GM18499 (cell line): Measurements from ENCODE around the gene HCFC2.
A peak's percentile ranks its signal among the peaks of the same experiment; 100 is the strongest.
"Not testable (repeated sequence)": the region's sequence is repeated elsewhere in the genome, so short reads cannot be mapped to it uniquely, and the experiment has no call there.

Source experiments
- ATAC-seq: cut with Tn5 transposase; IDR thresholded peaks from one replicate; pipeline ENCODE4 v1.9.1; 2021; ENCODE audit warnings: moderate number of reproducible peaks; ENCODE audit not compliant: insufficient read depth, unreplicated experiment

HCFC2 gene

DNA sequence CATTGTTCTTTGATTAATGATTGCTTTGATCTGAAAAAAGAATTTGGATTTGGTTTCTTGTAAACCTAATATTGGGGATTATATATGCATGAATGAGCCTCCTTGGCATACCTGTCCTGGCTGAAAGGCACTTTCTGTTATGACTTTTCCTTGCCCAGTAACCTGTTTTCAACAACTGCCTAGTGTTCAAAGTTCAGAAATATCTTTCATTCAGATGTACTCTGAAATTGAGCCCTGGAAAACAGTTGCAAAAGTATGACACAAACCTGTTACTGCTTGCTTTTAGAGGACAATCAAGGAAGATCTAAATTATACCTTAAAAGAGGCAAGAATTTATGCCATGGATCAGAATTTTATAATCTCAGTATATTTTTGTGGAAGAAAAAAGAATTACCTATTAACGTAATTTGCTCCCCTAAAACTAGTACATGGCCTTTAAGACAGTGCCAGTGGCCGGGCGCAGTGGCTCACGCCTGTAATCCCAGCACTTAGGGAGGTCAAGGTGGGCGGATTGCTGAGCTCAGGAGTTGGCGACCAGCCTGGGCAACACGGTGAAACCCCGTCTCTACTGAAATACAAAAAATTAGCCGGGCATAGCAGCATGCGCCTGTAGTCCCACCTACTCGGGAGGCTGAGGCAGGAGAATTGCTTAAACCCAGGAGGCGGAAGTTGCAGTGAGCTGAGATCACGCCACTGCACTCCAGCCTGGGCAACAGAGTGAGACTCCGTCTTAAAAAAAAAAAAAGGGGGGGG lies 50.7 kb downstream of the HCFC2 start:
- not testable (repeated sequence) for ATAC-seq

DNA sequence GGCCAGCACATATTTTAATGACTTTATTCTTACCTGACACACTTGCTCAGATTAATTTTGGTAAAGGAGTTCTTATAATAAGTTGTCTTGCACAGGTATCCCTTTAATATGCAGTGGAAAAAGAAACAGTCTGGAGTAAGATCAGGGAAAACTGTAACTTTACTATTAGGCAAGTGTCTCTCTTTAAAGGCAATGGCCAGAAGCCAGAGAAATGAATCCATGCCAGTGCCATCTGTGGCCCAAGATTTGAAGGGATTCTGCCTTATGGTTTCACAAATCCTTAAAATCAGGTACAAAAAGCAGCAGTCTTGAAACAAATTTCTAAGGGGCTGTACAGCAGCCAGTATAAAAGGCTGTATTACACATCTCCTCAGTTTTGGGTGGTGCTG lies 51.2 kb downstream of the HCFC2 start:
- ATAC-seq = no peak

DNA sequence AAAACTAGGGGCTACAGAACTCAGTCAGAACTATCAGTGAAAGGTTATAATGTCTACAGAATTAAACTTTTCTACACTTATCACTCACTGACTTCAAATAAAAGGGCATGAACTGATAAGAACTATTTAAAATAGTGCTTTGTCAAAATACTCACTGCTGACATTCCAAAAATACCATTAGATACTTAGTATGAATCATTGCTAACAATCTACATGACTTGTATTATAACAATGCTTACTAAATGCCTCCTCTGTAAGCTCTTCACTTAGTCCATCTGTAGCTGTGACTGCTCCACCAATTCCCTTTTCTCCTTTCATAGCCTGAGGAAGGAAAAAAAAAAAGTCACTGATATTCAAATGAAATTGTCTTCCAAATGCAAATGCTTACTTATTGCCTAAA lies 56.7 kb downstream of the HCFC2 start:
- no peak for ATAC-seq

DNA sequence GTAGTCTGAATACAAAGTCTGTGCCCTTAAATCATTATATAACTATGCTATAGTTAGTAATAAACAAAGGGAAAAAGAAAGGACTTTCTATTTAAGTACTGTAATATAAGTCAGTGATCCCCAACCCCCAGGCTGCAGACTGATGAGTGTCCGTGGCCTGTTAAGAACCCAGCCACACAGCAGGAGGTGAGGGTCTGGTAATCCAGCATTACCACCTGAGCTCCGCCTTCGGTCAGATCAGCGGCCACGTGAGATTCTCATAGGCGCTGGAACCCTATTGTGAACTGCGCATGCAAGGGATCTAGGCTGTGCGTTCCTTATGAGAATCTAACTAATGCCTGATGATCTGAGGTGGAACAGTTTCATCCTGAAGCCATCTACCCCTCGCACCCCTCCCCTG lies 58.0 kb downstream of the HCFC2 start:
- ATAC-seq = no peak

DNA sequence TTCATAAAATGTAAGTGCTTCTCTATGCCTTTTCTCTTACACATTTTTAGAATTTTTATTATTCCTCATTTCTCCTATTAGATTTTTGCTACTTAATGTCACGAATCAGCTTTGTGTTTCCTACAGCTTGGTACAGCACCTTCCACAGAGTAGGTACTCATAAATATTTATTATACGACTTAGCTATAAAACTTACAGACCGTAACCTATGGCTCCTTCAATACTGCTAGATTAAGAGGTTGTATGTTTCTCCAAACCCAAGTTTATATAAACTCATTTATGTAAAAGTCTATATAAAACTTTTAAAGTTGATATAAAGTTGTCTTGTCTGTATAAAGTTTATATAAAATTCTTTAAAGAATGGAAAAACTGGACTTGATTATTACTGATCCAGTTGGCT lies 62.2 kb downstream of the HCFC2 start:
- ATAC-seq = no peak

DNA sequence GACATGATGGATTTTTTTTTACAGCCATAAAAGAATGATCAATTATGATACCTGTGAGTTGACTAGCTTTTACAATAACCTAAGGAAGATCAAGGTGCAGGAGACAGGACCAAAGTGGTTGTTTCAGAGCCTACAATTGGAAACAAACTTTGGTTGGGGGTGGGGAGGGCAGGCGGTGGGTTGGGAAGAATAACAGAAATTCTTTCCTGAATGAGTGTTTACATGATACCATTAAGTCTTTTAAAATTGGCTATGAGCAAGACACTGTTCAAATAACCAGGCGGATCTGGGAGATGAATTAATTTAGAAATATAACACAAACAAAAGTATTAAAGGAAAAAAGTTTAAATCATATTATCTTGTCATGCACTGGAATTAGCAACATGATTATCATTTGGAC lies 66.4 kb downstream of the HCFC2 start:
- ATAC-seq = no peak

DNA sequence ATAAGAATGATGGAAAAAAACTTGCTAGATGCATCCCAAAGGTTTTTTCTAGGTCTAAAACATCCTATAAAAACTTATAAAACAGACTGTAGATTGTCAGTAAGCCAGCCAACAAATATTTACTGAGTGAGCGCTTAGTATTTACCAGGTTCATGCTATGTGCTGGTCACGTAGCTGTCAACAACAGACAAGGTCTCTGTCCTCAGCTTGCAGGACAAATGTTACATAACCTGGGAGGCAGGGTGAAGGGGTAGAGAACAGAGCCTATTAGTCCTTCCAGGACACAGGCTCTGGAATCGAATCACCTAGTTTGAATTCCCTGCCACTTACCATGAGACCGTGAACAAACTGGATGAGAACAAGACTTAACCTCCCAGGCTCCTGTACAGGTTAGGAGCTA lies 67.3 kb downstream of the HCFC2 start:
- no peak for ATAC-seq

DNA sequence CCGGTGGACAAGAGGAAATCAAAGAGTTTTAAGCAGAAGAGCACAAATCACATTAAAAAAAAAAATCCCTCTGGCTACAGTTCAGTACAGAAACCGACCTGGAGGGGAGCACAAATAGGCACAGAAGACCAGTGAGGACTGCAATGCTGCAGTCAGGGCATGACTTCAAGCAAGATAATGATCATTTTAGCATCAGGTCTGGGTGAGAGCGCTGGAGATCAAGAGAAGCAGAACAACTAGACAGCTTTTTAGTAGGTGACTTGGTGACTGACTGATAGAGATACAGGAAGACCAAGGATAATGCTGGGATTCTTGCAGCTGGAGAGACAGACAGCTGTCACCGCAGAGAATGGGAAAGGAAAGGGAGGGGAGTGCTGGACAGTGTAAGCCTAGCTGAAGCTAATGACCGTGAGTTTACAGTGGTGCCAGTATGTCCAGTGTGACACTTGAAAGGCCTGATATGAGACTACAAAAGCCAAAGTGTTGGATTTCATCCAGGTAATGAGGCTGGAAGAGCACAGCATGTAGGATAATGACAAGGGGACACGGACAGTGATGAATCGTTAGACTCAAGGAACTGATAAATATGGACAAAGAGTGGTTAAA lies 68.1 kb downstream of the HCFC2 start:
- no peak for ATAC-seq

DNA sequence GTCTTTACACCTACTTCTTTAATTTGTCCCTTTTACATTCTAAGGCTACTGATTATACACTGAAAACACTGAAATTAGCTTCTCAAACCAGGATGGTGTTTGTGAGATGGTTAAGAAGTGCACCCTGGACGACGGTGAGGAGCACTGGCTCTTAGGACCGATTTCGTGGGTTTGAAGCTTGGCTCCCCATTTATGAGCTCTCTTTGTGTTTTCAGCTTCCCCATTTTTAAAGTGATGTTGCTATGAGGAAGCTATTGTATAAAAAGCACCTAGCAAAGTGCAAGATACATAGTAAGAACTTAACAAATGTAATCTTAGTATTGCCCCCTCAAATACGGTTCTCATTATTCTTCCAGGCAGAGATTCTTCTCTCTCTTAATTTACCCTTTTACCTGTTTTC lies 69.0 kb downstream of the HCFC2 start:
- ATAC-seq = no peak

DNA sequence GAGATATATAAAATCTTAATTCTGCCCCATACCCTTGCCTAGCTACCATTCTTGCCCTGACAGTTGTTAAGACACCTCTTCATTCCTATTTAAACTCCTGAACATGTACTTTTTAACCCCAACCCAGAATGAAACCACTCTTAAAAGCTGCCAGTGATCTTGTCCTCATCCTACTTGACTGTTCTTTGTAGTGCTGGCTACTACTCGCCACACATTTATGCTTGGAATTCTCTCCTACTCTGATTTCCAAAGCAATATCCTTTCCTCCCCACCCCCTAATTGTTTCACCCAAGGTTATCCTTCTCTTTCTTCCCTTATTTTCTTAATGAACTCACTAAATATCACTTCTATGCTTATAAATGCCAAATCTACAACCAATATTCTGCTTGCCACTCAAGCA lies 69.5 kb downstream of the HCFC2 start:
- no peak for ATAC-seq

DNA sequence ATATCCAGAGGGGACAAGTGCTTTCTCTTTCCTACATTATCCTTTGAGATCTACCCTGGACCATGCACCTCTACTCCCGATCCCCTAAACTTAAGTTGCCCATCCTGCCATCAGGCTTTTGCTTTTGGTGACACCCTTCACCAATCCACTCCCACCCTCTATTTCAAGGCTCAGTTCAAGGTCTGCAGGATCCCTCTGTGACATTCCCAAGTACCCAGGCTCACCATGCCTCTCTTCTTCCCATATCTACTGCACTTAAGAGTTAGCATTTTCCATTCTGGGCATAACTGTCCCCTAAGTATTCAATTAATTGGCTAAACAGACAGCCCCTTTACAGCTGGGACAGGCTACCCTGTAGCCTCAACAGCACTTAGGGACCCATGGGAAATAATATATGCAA lies 70.6 kb downstream of the HCFC2 start:
- ATAC-seq = no peak

DNA sequence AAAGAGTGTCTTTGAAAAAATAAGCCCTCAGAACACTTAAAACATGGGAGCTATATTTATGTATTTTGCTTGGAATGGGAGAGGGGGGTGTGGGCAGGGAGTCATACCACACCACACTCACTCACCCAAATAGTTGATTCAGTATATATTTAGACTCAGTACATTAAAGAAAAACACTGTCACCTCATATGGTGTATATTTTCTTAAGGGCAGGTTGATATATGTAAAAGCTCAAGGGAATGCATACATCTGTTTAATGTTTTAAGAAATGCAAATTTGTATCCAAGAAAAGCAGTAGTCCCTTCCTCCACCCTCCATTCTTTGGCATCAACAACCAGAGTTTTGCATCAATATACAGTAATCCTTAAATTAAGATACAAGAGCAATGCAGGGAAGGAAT lies 72.2 kb downstream of the HCFC2 start:
- ATAC-seq = no peak

DNA sequence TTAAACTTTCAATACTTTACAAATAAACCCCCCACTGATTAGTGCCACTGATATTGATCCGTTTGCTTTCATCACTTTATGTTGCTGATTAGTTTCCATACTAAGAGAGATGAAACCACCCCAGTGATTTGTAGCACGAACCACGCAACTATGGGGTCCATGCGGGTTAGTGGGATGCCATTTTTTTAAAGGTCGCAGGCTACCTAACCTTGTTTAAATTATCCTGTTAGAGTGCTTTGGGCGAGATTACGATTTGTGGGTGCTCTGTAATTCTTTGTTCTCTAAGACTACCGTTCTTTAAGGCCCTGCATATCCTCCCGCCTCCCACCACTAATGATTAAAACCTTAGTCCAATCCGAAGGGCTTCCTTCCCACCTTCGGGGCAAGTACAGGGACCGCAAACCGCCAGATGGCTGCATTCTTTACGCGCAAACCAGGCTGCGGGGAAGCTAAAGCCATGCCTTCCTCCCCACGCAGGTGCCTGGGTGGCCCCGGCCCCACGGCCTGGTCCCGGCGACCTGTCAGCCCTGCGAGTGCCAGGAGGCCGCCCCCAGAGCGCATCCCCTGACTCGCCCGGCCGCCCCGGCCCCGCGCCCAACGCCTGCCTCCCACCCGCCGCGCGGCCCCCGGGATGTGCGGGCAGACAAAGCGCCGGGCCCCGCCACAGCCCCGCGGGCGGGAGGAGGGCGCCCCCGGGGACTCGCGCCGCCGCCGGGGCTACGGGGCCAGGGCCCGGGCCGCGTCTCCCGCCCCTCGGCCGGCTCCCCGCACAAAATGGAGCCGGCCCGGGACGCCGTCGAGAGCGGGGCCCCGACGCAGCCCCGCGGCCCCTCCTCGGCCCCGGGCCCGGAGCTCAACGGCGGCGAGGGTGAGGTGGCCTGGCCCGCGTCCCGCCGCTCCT lies 72.9 kb downstream of the HCFC2 start:
- ATAC-seq = no peak

DNA sequence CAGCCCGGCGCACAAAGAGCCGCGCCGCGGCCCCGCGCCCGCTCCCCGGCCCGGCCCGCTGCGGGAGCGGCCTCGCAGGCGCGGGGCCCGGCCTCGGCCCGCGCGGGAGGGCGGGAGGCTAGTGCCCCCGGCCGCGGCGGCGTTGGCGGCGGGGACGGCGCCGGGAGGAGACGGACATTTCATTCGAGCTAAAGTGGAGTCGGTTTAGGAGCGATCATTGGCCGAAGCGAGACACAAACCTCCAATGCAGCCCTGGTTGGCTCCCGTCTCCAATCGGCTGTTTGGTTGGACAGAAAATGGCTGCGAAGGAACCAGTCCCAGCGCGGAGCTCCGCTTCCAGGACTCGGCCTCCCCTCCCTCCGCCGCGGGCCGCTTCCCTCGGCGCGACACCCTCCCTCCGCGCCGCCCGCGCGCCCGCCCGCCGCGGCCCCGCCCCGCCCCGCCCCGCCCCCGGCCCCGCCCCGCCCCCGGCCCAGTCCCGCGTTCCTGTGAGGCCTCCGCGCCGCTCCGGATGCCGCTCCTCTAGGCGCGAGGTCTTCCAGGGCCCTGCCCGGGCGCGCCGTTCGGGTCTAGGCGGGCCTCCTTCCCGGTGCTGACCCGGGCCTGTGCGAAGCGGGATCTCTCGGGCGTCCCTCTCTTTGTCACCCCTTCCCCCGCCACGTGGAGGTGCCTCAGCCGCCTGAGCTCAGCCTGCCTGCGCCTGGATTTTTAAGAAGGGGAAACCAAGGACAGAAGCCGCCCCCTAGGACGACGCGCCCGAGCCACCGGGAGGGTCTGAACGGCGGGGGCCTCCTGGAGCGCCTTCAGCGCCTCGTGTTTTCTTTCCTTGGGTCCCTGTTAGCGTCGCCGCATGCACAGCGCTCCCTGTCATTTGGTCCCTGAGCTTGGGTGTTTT lies 73.8 kb downstream of the HCFC2 start, which contains the start of gene NFYB:
TSS of gene NFYB (minus strand) at position 309 of the 895 bp plus-strand sequence. CDS start 2,757 bp downstream, outside the sequence.
- ATAC-seq = peak; percentile 73

DNA sequence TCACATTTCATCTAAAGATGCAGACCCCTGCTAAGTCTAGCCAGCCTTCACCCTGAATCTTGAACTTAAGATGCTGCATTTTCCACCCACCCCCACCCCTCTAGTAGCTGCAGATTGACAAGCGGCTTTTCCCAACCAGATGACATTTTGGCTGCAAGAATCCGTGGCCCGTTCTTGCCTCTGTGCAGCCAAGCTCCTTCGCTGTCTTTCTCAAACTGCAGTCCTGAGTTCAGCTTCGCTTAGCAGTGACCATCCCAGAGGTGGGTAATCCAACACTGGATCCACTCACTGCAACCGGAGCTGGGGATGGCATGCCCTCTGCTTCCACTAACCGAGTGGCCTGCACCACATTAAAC lies 74.4 kb downstream of the HCFC2 start:
- no peak for ATAC-seq

DNA sequence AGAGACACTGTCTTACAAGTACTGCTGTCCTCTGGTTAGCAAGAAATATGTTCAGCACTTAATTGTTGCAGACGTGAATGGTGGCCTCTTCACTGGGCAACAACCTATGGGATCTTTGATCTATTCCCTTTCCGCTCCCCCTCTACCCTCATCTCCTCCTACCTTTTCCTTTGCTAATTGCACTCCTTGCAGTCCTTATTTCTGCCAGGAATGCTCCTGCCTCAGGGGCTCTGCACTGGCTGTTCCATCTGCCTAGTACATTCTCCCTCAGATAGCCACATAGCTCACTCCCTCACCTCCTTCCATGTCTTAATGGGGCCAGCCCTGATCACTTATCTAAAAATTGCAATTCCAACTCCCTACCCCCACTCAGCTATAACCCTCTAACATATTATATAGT lies 78.2 kb downstream of the HCFC2 start:
- ATAC-seq = no peak

DNA sequence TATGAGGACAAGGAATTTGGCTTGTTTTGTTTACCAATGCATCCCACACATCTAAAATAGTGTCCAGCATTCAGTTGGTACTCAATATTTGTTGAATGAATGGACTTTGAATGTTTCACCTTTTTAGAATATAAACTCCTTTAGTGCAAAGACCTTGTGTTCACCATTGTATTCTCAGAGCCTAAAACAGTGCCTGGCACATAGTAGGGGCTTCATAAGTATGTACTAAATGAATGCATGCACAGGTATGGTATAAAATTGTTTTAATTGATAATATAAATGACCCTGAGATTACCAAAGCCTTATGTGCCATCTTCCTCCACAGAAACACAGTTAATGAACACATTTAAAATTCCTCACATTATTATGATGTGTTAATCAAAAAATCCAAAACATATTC lies 78.7 kb downstream of the HCFC2 start:
- ATAC-seq = no peak

DNA sequence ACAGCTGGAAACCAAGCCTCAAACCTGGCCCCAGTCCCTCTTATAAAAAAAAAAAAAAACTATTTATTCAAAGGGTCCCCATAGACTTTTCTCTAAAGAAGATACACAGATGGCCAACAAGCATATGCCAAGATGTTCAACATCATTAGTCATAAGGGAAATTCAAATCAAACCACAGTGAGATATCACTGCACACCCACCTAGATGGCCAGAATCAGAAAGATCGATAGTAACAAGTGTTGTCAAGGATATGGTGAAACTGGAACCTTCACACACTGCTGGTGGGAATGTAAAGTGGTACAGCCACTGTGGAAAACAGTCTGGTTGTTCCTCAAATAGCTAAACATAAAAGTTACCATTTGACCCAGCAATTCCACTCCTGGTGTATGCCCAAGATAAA lies 79.6 kb downstream of the HCFC2 start:
- no peak for ATAC-seq

DNA sequence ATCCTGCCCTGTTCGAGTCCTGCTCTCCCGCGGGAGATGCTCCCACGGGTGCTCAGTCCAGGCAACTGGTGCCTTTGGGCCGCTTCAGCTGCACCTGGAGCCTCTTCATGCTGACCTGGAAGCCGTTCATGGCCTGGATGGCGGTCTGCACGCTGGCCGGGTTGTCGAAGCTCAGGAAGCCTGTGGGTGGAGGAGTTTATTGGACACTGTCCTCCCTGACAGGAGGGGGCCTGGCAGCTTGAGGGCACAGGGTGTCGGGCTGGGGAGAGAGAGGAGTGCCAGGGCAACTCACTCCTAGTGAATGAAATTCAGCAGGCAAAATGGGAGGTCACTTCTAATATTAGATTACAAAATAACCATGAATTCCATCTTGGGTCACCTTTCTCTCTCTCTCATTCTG lies 83.0 kb downstream of the HCFC2 start:
- ATAC-seq = no peak

DNA sequence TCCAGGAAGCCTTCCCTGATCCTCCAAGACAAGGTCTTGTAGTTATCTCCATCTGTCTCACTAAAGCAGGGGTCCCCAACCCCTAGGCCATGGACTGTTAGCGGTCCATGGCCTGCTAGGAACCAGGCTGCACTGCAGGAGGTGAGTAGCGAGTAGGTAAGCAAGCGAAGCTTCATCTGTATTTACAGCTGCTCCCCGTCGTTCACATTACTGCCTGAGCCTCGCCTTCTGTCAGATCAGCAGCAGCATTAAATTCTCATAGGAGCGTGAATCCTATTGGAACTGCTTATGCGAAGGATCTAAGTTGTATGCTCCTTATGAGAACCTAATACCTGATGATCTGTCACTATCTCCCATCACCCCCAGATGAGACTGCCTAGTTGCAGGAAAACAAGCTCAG lies 86.1 kb downstream of the HCFC2 start:
- ATAC-seq = no peak
